NCI-H226 (cell line): Measurements from ENCODE around the gene FOXK2.
"Not testable (repeated sequence)": the region's sequence is repeated elsewhere in the genome, so short reads cannot be mapped to it uniquely, and the experiment has no call there.

ENCODE experiments used
- DNase-seq: peaks from one replicate; pipeline ENCODE4 v3.0.0-alpha.2; 2015

The FOXK2 gene

DNA sequence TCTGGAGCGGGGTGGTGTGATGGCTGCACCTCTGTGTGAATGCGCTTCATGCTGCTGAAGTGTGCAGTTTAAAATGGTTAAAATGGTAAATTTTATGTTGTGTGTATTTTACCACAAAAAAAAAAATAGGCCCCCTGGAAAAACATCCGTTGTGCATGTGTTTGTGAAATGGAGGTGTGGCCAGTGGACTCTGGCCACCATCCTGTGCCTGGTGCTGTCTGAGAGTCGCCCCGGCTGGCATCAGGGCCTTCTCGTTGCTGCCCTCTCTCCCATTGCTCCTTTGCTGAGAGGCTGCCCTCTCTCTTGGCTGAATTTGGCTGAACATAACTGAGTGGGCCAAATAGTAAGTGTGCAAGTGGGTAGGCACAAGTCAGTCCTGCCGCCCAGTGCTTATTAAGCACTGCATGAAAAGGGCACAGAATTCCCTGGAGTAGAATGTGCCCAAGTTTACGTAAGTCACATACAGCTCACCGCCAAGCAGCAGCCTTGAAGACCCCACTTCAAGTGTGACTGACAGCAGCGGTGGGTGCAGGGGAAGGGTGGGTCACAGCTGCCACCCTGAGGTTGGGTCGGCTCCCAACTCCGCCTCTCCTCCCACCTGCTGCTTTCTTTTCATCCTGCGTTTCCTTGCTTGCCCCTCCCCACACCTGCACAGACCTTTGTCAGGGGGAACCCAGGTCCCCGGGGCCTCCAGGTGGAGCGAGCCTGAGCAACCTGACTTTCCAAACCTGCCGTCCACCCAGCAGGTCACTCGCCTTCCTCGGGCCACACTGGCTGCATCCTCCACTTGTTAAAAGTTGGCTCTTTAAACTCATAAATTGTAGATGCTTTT, 46.8 kb downstream of the FOXK2 start:
- DNase-seq: no peak

DNA sequence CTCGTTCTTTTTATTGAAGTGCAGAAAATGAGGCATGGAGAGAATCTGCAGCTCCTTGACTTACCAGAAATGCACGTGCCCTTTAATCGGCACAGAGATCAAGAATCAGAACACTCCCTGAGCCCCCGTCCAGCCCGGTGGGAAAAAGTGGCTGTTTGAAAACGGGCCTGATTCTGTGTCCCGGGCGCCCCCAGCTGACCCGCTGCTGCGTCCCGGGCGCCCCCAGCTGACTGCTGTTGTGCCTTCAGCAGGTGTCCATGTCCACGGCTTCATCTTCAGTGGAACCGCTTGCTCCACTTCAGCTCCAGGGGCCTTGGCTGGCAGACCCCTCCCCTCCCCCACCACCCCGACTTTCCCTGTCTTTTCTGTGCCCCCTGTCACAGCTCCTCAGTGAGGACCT, 47.8 kb downstream of the FOXK2 start:
- DNase-seq: no peak

DNA sequence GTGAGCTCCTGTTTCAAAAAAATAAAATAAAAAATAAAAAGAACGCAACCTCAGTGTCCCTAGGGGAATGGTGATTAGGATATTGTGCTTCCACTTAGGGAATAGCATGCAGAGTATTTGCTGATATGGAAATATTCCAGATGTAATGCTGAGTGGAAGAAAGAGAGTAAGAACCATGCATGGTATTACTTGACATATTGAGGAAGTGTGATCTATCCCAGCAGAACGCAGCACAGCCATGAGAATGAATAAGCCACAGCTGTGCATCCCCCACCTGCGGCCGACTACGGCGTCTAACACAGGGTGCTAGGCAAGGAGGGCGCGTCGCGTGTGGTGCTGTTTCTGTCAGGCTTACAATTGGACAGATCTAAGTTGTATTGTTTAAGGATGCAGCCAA, 49.5 kb downstream of the FOXK2 start:
- DNase-seq: no peak

DNA sequence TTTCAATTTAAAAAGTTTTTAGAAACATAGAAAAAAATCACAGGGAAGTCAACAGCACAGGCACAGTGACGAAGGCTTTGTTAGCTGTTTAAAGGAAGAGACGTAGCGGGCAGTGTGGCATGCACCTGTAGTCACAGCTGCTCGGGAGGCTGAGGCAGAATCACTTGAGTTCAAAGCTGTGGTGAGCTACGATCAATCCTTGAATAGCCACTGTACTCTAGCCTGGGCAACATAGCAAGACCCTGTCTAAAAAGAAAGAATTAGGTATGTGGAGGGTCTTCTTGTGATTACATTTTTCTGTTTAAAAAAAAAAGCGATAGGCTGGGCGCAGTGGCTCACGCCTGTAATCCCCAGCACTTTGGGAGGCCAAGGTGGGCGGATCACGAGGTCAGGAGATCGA, 50.1 kb downstream of the FOXK2 start:
- DNase-seq: no peak

DNA sequence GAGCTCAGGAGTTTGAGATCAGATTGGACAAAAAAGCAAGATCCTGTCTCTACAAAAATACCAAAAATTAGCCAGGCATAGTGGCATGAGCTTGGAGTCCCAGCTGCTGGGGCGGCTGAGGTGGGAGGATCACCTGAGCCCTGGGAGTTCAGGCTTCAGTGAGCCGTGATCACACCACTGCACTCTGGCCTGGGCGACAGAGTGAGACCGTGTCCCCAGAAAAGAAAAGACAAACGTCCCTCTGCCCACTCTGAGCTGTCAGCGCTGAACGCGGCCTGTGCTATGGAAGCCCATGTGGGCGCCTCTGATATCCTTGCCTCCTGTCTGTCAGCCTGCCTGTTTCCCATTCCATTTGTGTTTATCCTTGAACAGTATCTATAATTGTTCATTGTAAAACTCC, 50.7 kb downstream of the FOXK2 start:
- DNase-seq: no peak

DNA sequence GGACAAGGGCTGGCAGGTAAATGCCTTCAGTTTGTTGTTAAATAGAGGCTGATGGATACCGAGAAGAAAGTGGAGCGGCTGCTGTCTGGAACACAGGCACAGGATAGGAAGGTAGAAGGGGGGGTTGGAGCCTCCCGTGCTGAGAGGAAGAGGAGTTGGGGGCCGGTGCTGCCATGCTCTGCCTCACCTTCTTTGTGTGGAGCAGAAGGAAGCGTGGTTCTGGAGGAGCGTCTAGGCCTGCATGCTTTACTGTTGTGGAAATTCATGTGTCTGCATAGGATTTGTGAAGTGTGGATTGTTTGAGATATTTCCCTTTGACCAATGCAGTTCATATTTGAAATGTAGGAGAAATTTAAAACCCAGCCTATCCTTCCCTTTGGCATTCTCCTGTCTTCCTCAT, 52.3 kb downstream of the FOXK2 start:
- no peak for DNase-seq

DNA sequence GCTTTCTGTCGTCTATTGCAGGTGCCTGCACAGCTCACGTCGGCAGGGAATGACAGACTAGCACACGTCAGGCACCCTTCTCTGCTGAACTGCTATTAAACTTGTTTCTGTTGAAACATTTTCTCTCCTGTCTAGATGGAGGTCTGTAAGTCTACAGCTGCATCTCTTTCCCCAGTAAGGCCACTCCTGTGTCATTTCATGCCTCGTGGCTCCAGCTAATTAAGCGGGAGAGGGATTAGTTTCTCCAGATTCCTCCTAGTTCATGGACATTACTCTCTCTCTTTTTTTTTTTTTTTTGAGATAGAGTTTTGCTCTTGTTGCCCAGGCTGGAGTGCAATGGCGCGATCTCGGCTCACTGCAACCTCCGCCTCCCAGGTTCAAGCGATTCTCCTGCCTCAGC, 54.5 kb downstream of the FOXK2 start:
- DNase-seq: no peak

DNA sequence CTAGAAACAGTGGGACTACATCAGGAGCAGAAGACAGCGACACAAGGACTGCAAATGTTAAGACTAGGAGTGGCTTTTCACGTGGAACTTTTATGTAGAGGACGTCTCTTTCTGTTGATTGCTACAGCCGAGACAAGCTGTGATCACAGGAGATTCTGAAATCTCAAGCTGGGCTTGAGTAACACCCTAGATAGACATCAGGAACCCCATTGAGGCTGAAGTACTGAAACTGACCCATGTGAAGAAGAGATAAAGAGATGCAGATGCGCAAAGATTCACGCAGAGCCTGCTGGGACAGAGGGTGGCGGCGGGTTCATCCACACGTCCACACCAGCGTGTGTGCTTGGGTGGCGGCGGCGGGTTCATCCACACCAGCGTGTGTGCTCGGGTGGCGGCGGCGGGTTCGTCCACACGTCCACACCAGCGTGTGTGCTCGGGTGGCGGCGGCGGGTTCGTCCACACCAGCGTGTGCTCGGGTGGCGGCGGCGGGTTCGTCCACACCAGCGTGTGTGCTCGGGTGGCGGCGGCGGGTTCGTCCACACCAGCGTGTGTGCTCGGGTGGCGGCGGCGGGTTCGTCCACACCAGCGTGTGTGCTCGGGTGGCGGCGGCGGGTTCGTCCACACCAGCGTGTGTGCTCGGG, 56.2 kb downstream of the FOXK2 start:
- not testable (repeated sequence) for DNase-seq

DNA sequence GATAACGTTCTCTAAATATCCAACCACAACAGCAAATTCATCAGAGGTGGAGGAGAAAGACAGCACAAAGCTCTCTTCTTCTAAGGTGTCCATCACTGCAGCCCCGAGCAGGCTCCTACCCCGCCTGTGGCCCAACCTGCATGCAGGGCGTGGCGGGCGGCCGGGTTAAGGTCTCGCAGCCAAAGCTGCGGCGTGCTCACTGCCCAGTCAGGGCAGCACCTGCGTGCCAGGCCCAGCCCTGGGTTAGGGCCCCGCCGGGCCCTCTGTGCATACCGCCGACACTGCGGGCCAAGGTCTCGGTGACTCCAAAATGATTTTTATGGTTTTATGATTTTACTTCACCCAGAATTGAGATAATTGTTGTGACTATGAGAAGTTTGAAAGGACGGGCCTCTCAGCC, 57.8 kb downstream of the FOXK2 start:
- no peak for DNase-seq

DNA sequence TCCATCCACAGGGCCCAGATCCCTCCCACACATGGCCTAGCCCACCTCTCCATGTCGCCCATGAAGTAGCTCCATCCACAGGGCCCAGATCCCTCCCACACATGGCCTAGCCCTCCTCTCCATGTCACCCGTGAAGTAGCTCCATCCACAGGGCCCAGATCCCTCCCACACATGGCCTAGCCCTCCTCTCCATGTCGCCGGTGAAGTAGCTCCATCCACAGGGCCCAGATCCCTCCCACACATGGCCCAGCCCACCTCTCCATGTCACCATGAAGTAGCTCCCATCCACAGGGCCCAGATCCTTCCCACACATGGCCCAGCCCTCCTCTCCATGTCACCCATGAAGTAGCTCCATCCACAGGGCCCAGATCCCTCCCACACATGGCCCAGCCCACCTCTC, 60.4 kb downstream of the FOXK2 start:
- DNase-seq: not testable (repeated sequence)

DNA sequence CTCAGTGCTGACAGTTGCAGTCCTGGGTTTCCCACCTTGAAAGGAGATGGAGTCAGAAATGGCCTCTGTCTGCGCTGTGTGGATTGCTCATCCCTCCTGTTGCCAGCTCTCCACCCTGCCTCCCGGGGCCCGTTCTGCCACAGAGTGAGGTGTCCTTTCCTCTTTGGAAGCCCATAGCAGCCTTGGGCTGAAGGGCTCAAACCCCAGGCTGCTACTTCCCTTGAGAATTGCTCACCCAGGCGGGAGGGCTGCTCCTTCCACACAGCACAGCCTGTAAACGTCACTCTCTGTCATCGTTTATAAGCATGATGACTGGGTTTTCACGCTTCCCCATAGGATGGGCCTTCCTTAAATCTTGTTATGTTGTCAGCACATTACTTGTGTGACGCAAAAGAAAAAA, 62.7 kb downstream of the FOXK2 start:
- no peak for DNase-seq

DNA sequence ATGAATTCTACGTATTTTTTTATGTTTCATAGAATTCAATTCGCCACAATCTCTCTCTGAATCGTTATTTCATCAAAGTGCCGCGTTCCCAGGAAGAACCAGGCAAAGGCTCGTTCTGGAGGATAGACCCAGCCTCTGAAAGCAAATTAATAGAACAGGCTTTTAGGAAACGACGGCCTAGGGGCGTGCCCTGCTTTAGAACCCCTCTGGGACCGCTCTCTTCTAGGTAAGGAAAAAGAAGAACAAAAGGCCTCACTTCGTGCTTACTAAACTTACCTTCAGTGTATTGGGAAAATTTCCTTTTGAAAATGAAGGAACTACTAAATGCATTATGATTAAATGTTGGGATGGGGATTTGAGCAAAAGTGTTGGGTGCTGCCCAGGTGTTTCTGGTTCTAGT, 63.2 kb downstream of the FOXK2 start:
- no peak for DNase-seq

DNA sequence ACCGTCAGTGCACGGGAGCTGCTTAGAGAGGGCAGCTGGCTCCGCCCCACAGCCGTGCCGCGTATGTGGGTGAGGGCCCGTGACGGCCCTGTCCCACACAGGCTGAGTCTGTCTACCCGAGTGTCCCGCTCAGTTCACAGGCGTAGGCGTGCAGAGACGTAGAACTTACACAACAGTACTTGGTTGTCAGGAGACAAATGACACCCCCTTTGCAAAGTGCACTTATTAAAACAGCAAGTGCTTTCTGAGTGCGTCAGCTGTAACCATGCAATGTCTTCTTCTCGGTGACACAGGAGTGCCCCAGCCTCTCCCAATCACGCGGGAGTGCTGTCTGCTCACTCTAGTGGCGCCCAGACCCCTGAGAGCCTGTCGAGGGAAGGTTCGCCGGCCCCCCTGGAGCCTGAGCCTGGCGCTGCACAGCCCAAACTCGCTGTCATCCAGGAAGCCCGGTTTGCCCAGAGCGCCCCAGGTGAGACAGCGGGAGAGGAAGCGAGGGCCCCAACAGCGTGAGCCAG, 64.2 kb downstream of the FOXK2 start:
- no peak for DNase-seq

DNA sequence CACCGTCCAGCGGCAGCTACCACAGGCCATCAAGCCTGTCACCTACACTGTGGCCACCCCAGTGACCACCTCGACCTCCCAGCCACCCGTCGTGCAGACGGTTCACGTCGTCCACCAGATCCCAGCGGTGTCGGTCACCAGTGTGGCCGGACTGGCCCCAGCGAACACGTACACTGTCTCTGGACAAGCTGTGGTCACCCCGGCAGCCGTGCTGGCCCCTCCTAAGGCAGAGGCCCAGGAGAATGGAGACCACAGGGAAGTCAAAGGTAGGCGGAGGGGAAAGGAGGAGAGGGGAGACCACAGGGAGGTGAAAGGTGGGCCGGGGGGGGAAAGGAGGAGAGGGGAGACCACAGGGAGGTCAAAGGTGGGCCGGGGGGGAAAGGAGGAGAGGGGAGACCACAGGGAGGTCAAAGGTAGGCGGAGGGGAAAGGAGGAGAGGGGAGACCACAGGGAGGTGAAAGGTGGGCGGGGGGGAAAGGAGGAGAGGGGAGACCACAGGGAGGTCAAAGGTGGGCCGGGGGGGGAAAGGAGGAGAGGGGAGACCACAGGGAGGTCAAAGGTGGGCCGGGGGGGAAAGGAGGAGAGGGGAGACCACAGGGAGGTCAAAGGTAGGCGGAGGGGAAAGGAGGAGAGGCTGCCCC, 66.5 kb downstream of the FOXK2 start:
- not testable (repeated sequence) for DNase-seq

DNA sequence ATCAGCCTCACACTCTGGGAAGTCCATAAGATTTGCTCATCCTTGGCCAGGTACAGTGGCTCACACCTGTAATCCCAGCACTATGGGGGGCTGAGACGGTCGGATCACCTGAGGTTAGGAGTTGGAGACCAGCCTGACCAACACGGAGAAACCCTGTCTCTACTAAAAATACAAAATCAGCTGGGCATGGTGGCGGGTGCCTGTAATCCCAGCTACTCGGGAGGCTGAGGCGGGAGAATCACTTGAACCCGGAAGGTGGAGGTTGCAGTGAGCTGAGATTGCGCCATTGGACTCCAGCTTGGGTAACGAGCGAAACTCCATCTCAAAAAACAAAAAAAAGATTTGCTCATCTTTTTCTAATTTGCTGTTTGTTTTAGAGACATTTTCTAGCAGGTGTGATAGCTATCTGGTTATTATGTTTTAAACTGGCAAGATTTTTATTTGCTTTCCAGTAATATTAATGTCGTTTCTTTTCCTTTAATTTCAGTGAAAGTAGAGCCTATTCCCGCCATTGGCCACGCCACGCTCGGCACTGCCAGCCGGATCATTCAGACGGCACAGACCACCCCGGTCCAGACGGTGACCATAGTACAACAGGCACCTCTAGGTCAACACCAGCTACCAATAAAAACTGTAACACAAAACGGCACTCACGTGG, 67.2 kb downstream of the FOXK2 start:
- DNase-seq: no peak

DNA sequence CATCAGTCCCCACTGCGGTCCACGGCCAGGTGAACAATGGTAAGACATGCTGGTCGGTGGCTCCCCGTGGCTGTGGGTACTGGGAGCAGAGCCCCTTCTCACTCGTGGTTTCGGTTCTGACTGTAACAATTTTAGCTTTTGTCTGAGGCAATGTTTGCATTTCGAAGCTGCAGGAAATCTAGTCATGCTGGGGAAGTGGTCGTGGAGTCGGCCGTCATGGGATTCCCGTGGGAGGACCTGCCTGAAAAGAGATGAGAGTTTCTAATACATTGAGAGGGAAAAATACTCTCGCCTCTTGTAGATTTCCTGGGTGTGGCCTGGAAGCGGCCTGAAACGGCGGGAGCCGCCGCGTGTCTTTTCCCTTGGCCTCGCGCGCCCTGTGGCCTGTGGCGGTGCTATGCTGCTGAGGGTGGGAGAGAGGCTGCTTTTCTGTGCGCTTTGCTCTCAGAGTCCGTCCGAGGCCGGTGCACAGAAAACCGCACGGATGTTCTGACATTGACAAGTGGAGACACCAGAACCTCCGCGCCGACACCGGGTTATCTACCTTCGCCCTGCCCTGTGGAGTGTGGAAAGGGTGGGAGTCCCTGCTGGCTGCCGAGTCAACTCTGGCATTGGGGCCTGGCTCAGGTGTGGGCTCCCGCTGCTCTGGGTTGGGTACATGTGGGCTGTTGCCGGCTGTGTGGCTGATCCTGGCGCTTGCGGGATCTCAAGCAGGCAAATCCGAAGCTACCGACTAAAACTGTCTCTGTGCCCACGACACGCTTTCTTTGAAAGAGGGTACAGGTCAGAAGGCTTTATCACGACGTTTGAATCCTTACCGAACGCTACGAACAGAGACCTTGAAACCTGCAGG, 67.9 kb downstream of the FOXK2 start:
- DNase-seq: no peak

DNA sequence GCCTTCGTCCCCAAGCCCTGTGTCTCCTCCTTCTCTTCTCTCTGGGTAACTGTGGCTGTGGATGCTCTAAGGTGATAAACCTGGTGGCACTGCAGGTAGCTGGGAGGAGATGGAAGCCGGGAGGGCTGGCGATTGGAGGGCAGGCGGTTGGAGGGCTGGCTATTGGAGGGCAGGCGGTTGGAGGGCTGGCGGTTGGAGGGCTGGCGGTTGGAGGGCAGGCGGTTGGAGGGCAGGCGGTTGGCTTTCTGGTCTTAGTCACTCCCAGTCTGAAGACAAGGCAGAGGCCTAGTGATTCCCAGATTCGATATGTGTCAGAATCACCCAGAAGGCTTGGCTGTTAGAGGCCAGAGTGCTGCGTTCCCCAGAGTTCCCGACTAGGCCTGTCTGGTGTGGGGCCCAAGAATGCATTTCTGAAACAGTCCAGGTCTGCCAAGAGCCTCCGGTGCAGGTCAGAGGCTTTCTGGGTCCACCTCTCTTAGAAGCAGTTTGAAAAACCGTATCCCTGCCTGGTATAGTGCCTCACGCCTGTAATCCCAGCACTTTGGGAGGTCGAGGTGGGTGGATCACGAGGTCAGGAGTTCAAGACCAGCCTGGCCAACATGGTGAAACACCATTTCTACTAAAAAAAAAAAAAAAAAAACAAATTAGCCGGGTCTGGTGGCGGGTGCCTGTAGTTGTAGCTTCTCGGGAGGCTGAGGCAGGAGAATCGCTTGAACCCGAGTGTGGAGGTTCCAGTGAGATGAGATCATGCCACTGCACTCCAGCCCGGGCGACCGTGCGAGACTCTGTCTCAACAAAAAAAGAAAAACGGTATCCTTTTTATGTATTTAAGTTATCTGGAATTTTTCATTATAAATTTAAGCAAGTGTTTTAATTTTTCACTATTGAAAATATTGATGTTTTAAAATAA, 69.0 kb downstream of the FOXK2 start:
- DNase-seq: no peak

DNA sequence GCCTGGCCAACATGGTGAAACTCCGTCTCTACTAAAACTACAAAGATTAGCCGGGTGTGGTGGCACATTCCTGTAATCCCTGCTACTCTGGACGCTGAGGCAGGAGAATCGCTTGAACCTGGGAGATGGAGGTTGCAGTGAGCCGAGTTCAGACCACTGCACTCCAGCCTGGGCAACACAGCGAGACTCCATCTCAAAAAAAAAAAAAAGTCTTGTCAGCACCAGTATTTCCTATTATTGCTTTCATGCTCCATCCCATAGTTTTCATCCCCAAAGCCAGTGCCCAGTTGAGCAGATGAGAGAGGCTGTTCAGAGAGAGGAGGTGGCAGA, 70.3 kb downstream of the FOXK2 start:
- no peak for DNase-seq

DNA sequence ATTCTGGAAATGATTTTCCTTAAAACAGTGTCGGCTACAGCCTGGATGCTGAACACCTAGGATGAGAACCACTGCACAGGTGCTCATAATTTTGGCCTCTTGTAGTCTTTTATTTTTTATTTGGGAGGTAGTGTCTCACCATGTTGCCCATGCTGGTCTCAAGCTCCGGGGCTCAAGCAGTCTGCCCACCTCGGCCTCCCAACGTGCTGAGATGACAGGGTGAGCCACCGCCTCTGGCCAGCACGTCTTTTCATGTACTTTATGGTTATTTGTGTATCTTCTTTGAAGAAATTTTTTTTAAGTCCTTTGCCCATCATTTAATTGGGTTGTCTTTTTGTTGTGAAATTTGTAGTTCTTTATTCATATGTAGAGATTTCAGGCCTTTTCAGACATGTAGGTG, 70.7 kb downstream of the FOXK2 start:
- DNase-seq: no peak

DNA sequence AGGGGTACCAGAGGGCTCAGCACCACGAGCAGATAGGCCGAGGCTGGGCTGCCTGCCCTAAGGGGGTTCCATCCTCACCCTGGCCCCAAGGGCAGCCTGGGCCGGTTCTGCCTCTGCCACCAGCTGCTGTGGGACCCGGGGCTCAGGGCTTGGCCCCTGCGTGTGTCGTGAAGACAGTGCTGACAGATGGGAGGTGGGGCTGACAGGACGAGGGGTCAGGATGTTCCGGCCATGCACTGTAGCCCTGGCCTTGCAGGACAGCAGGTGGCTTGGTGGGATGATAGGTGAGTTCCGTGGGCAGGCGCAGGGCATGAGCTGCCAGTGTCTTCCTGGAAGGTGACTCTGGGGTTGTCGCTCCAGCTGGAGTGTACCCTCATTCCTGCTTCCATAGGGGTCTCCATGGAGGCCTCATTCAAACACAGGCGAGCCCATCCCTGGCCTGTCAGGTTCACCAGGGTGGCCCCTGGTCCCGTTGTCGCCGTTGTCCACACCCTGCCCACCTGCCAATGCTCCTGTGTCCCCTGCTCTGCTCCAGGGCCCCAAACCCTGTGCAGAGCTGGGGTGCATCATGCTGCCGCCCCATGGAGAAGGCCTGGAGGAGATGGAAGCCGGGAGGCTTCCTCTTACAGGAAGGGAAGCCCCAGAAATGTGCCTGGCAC, 71.5 kb downstream of the FOXK2 start:
- no peak for DNase-seq

DNA sequence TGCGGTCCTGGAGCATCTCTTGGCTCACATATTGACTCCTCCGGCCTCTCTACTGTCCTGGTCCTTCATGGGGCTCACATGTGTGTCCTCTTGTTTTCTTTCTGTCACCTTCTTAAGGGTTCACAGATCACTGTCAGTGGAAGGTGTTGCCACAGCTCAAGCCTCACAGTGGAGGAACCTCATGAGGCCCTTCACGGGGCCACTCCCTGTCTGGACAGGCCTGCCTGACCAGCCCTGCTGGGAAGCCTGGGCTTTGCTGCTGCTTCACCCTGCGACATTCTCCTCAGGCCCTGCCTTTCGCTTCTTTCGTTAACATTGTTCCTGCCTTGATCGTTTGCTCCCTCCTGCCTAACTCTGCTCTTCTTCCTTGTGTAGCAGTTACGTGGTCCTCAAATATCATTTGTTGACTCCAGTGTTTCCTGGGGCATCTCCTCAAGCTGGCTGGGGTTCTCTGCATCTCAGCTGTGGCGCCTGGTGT, 72.8 kb downstream of the FOXK2 start:
- no peak for DNase-seq
